ENCODE measurements around the gene PP2D1. TPM values are rescaled to one million over a fixed set of nuclear protein-coding genes. Genes with fewer than 3 reads are reported as not detected.

Gene PP2D1
- polyA plus RNA-seq, 1 experiment = not detected

GRCh38 chr3:19950316-19950715 lies 61.7 kb downstream of the PP2D1 start:
- no peak for TF ChIP-seq CTCF (IDR thresholded peaks at IDR 0.05; ENCODE audit: insufficient read depth, low read depth, low read length)
- DNase-seq (ENCODE audit: low read depth) = no peak
- H3K27me3 ChIP-seq (ENCODE audit: control insufficient read depth, insufficient read depth, low read length) = no peaks in the 10 kb centered on the region
- ChIA-PET CTCF (no interaction called here), POLR2A (no interaction called here)
- no peak overlapping the region for H3K4me3 ChIP-seq (ENCODE audit: low read depth, low read length)
- H3K36me3 ChIP-seq (ENCODE audit: control insufficient read depth, insufficient read depth, low read length) = peaks cover 10% of the 10 kb centered on the region

GRCh38 chr3:19948226-19948591 lies 63.9 kb downstream of the PP2D1 start:
- no peak for DNase-seq (ENCODE audit: low read depth)
- Histone ChIP-seq H3K36me3 (ENCODE audit: control insufficient read depth, insufficient read depth, low read length) (peaks cover 8% of the 10 kb centered on the region), H3K4me3 (ENCODE audit: low read depth, low read length) (peak overlapping the region; percentile 74), H3K27me3 (ENCODE audit: control insufficient read depth, insufficient read depth, low read length) (no peaks in the 10 kb centered on the region)
- ChIA-PET CTCF (interaction anchor here (1.1 kb wide), 1 partner anchor 10 kb away, joined by 4 read pairs; no protein-coding TSS in a partner anchor), POLR2A (no interaction called here)
- TF ChIP-seq CTCF (IDR thresholded peaks at IDR 0.05; ENCODE audit: insufficient read depth, low read depth, low read length) = no peak

- CTCF ChIA-PET = interaction anchor here (1.1 kb wide), 1 partner anchor 10 kb away, joined by 4 read pairs; no protein-coding TSS in a partner anchor
- DNase-seq (ENCODE audit: low read depth) = no peak
Measured at GRCh38 chr3:19947549-19948225, 64.4 kb downstream of the PP2D1 start.

GRCh38 chr3:19946832-19947548 lies 65.1 kb downstream of the PP2D1 start, which contains the start of gene RAB5A:
Gene RAB5A (plus strand): TSS chr3:19947097. CDS start chr3:19950899, 3,802 bp downstream.
- Histone ChIP-seq H3K27me3 (ENCODE audit: control insufficient read depth, insufficient read depth, low read length) (no peaks in the 10 kb centered on the region), H3K4me3 (ENCODE audit: low read depth, low read length) (peak within 1 kb of the TSS; percentile 74), H3K36me3 (ENCODE audit: control insufficient read depth, insufficient read depth, low read length) (peaks cover 8% of the 10 kb centered on the region)
- ChIA-PET CTCF (no interaction called here), POLR2A (no interaction called here)
- TF ChIP-seq CTCF (IDR thresholded peaks at IDR 0.05; ENCODE audit: insufficient read depth, low read depth, low read length) = no peak
- peak; percentile 90 for DNase-seq (ENCODE audit: low read depth)

More at GRCh38 chr3:19947549-19948225, 64.4 kb downstream of the PP2D1 start:
- peaks cover 8% of the 10 kb centered on the region for H3K36me3 ChIP-seq (ENCODE audit: control insufficient read depth, insufficient read depth, low read length)
- no peaks in the 10 kb centered on the region for H3K27me3 ChIP-seq (ENCODE audit: control insufficient read depth, insufficient read depth, low read length)
- POLR2A ChIA-PET = no interaction called here
- no peak for TF ChIP-seq CTCF (IDR thresholded peaks at IDR 0.05; ENCODE audit: insufficient read depth, low read depth, low read length)
- peak overlapping the region; percentile 74 for H3K4me3 ChIP-seq (ENCODE audit: low read depth, low read length)

Data from BJ (cell line).